WERI-Rb-1 (cell line): ENCODE results near the gene SNX30.

Source experiments
- DNase-seq: peaks from one replicate; pipeline ENCODE4 v3.0.0-alpha.2; 2020
- H3K27ac ChIP-seq: fragments of 250-450 bp; sonication (Bioruptor Pico); 2 replicates; pipeline ENCODE4 v1.5.1; 2020; ENCODE audit warnings: mild to moderate bottlenecking, moderate library complexity
- H3K27me3 ChIP-seq: fragments of 250-450 bp; sonication (Bioruptor Pico); 2 replicates; pipeline ENCODE4 v1.5.1; 2021; ENCODE audit warnings: mild to moderate bottlenecking, low read depth, moderate library complexity; ENCODE audit not compliant: insufficient read depth, severe bottlenecking
- H3K36me3 ChIP-seq: fragments of 250-450 bp; sonication (Bioruptor Pico); 2 replicates; pipeline ENCODE4 v1.5.1; 2020; ENCODE audit warnings: mild to moderate bottlenecking, moderate library complexity
- H3K4me3 ChIP-seq: 2 replicates; pipeline ENCODE4 v1.5.1; 2011; ENCODE audit warnings: low read depth, mild to moderate bottlenecking, control low read depth, low read length
- H3K9me3 ChIP-seq: fragments of 250-450 bp; sonication (Bioruptor Pico); 2 replicates; pipeline ENCODE4 v1.5.1; 2021; ENCODE audit warnings: mild to moderate bottlenecking, moderate library complexity; ENCODE audit not compliant: severe bottlenecking
- CTCF ChIP-seq: IDR thresholded peaks from 2 replicates; pipeline ENCODE4 v1.5.1; 2011; ENCODE audit warnings: low read depth, mild to moderate bottlenecking, control low read depth, inconsistent platforms, low read length

Gene SNX30

GRCh38 chr9:112793213-112793810 is 42.8 kb downstream of the SNX30 start:
- no peaks in the 10 kb centered on the region for H3K27me3 ChIP-seq
- no peaks in the 10 kb centered on the region for H3K9me3 ChIP-seq
- no peaks in the 10 kb centered on the region for H3K36me3 ChIP-seq
- H3K4me3 ChIP-seq, result no peak overlapping the region
- DNase-seq, result peak; percentile 88
- TF ChIP-seq CTCF, result peak; percentile 99
- no peak overlapping the region for H3K27ac ChIP-seq

GRCh38 chr9:112794731-112795130 is 44.2 kb downstream of the SNX30 start:
- Histone ChIP-seq H3K9me3 (no peaks in the 10 kb centered on the region), H3K4me3 (no peak overlapping the region), H3K27me3 (no peaks in the 10 kb centered on the region), H3K36me3 (no peaks in the 10 kb centered on the region), H3K27ac (no peak overlapping the region)
- no peak for TF ChIP-seq CTCF
- no peak for DNase-seq

- Histone ChIP-seq H3K27me3 (no peaks in the 10 kb centered on the region), H3K27ac (no peak overlapping the region), H3K36me3 (no peaks in the 10 kb centered on the region), H3K4me3 (no peak overlapping the region), H3K9me3 (no peaks in the 10 kb centered on the region)
- no peak for DNase-seq
- no peak for TF ChIP-seq CTCF
Observed at GRCh38 chr9:112795921-112796320, 45.4 kb downstream of the SNX30 start.

- Histone ChIP-seq H3K27ac (no peak overlapping the region), H3K27me3 (no peaks in the 10 kb centered on the region), H3K9me3 (no peaks in the 10 kb centered on the region), H3K36me3 (no peaks in the 10 kb centered on the region), H3K4me3 (no peak overlapping the region)
- TF ChIP-seq CTCF, result no peak
- DNase-seq, result no peak
Observed at GRCh38 chr9:112796485-112796884, 45.9 kb downstream of the SNX30 start.

GRCh38 chr9:112809351-112809848 is 58.8 kb downstream of the SNX30 start:
- no peak for DNase-seq
- no peak overlapping the region for H3K27ac ChIP-seq

More at GRCh38 chr9:112809351-112809848, 58.8 kb downstream of the SNX30 start:
- TF ChIP-seq CTCF, result no peak
- Histone ChIP-seq H3K9me3 (no peaks in the 10 kb centered on the region), H3K4me3 (no peak overlapping the region), H3K27me3 (no peaks in the 10 kb centered on the region), H3K36me3 (peaks cover 12% of the 10 kb centered on the region)
